Subcutaneous abdominal adipose tissue (tissue), 5 donors: Measurements from ENCODE around the gene ALOX15B.

Experiments
- H3K27ac ChIP-seq: one replicate; pipeline ENCODE4 v1.7.0; 2013; ENCODE audit warnings: low read depth, mild to moderate bottlenecking, inconsistent platforms, low read length, moderate library complexity
- H3K27me3 ChIP-seq, 5 donors: one replicate each; pipeline ENCODE4 v1.7.0; 2013; ENCODE audit warnings: low read length in 5 of 5, inconsistent platforms in 1 of 5; ENCODE audit not compliant: control insufficient read depth in 5 of 5, insufficient read depth in 4 of 5
- H3K36me3 ChIP-seq, 5 donors: one replicate each; pipeline ENCODE4 v1.7.0; 2013; ENCODE audit warnings: low read length in 5 of 5; ENCODE audit not compliant: control insufficient read depth in 5 of 5, insufficient read depth in 5 of 5
- H3K4me1 ChIP-seq, 5 donors: one replicate each; pipeline ENCODE4 v1.7.0; 2013; ENCODE audit warnings: low read length in 5 of 5, mild to moderate bottlenecking in 3 of 5, moderate library complexity in 1 of 5; ENCODE audit not compliant: control insufficient read depth in 5 of 5, insufficient read depth in 5 of 5
- H3K4me3 ChIP-seq, 5 donors: one replicate each; pipeline ENCODE4 v1.7.0; 2013; ENCODE audit warnings: low read length in 5 of 5, low read depth in 1 of 5
- H3K9ac ChIP-seq, 5 donors: one replicate each; pipeline ENCODE4 v1.7.0; 2013; ENCODE audit warnings: low read length in 5 of 5, mild to moderate bottlenecking in 4 of 5, moderate library complexity in 3 of 5
- H3K9me3 ChIP-seq, 5 donors: one replicate each; pipeline ENCODE4 v1.7.0; 2013; ENCODE audit warnings: low read length in 5 of 5; ENCODE audit not compliant: control insufficient read depth in 5 of 5
- donor health status: healthy.
- donor health status: healthy.
- donor health status: healthy.
- donor health status: healthy.
- donor health status: healthy.

Gene ALOX15B

GRCh38 chr17:8079291-8080207 is 40.7 kb downstream of the ALOX15B start:
- Histone ChIP-seq H3K9ac (peak overlapping the region in 4 of 5 donors; percentile 25 to 75 (median 48)), H3K4me3 (peak overlapping the region in 4 of 5 donors; percentile 51 to 68 (median 60)), H3K27me3 (peaks cover 33 to 63% (median 49%) of the 10 kb centered on the region in 5 donors), H3K27ac (no peak overlapping the region), H3K4me1 (peaks cover 0 to 16% (median 14%) of the 10 kb centered on the region in 5 donors), H3K36me3 (no peaks in the 10 kb centered on the region), H3K9me3 (no peaks in the 10 kb centered on the region)

GRCh38 chr17:8080208-8080798 is 41.4 kb downstream of the ALOX15B start:
- no peak overlapping the region for H3K27ac ChIP-seq
- peaks cover 0 to 16% (median 14%) of the 10 kb centered on the region in 5 donors for H3K4me1 ChIP-seq
- H3K4me3 ChIP-seq = peak overlapping the region in 3 of 5 donors; percentile 44 to 68 (median 57)
- H3K9me3 ChIP-seq = no peaks in the 10 kb centered on the region
- no peaks in the 10 kb centered on the region for H3K36me3 ChIP-seq
- peaks cover 28 to 60% (median 44%) of the 10 kb centered on the region in 5 donors for H3K27me3 ChIP-seq
- H3K9ac ChIP-seq = peak overlapping the region in 4 of 5 donors; percentile 25 to 75 (median 48)

- no peak overlapping the region for H3K9ac ChIP-seq
- H3K27ac ChIP-seq = no peak overlapping the region
Observed at GRCh38 chr17:8080799-8081219, 42.0 kb downstream of the ALOX15B start.

GRCh38 chr17:8081876-8082275 is 43.0 kb downstream of the ALOX15B start:
- no peak overlapping the region for H3K9ac ChIP-seq
- H3K27me3 ChIP-seq = peaks cover 19 to 56% (median 39%) of the 10 kb centered on the region in 5 donors
- no peak overlapping the region for H3K4me3 ChIP-seq
- no peaks in the 10 kb centered on the region for H3K9me3 ChIP-seq
- no peak overlapping the region for H3K27ac ChIP-seq
- peaks cover 0 to 16% (median 14%) of the 10 kb centered on the region in 5 donors for H3K4me1 ChIP-seq
- no peaks in the 10 kb centered on the region for H3K36me3 ChIP-seq

More at GRCh38 chr17:8080799-8081219, 42.0 kb downstream of the ALOX15B start:
- Histone ChIP-seq H3K4me1 (peaks cover 0 to 16% (median 14%) of the 10 kb centered on the region in 5 donors), H3K36me3 (no peaks in the 10 kb centered on the region), H3K9me3 (no peaks in the 10 kb centered on the region), H3K4me3 (no peak overlapping the region), H3K27me3 (peaks cover 23 to 61% (median 43%) of the 10 kb centered on the region in 5 donors)

GRCh38 chr17:8082292-8082691 is 43.4 kb downstream of the ALOX15B start:
- no peaks in the 10 kb centered on the region for H3K36me3 ChIP-seq
- peaks cover 0 to 16% (median 14%) of the 10 kb centered on the region in 5 donors for H3K4me1 ChIP-seq
- no peaks in the 10 kb centered on the region for H3K9me3 ChIP-seq
- peaks cover 18 to 56% (median 35%) of the 10 kb centered on the region in 5 donors for H3K27me3 ChIP-seq
- H3K27ac ChIP-seq = no peak overlapping the region
- no peak overlapping the region for H3K9ac ChIP-seq
- H3K4me3 ChIP-seq = no peak overlapping the region

GRCh38 chr17:8084250-8084649 is 45.4 kb downstream of the ALOX15B start:
- H3K9ac ChIP-seq = no peak overlapping the region
- H3K27me3 ChIP-seq = peaks cover 15 to 59% (median 26%) of the 10 kb centered on the region in 5 donors
- no peaks in the 10 kb centered on the region for H3K9me3 ChIP-seq
- H3K36me3 ChIP-seq = no peaks in the 10 kb centered on the region
- no peak overlapping the region for H3K4me3 ChIP-seq
- H3K4me1 ChIP-seq = peaks cover 0 to 14% (median 11%) of the 10 kb centered on the region in 5 donors
- no peak overlapping the region for H3K27ac ChIP-seq

GRCh38 chr17:8087075-8087951 is 48.5 kb downstream of the ALOX15B start, which contains the start of gene ALOX12B:
ALOX12B (minus strand) TSS chr17:8087716; CDS start chr17:8087442, 274 bp downstream.
- no peak within 1 kb of the TSS for H3K27ac ChIP-seq
- peaks cover 12 to 61% (median 34%) of the 10 kb centered on the region in 5 donors for H3K27me3 ChIP-seq
- H3K9ac ChIP-seq = no peak within 1 kb of the TSS
- H3K9me3 ChIP-seq = no peaks in the 10 kb centered on the region
- H3K4me1 ChIP-seq = no peaks in the 10 kb centered on the region
- no peak within 1 kb of the TSS for H3K4me3 ChIP-seq
- H3K36me3 ChIP-seq = no peaks in the 10 kb centered on the region

- Histone ChIP-seq H3K4me1 (no peaks in the 10 kb centered on the region), H3K27ac (no peak overlapping the region), H3K9ac (no peak overlapping the region), H3K9me3 (no peaks in the 10 kb centered on the region), H3K4me3 (no peak overlapping the region), H3K27me3 (peaks cover 8 to 66% (median 38%) of the 10 kb centered on the region in 5 donors), H3K36me3 (no peaks in the 10 kb centered on the region)
Observed at GRCh38 chr17:8087952-8088230, 49.0 kb downstream of the ALOX15B start.

- Histone ChIP-seq H3K4me1 (no peaks in the 10 kb centered on the region), H3K27me3 (peaks cover 4 to 59% (median 32%) of the 10 kb centered on the region in 5 donors), H3K4me3 (no peak overlapping the region), H3K36me3 (no peaks in the 10 kb centered on the region), H3K27ac (no peak overlapping the region), H3K9me3 (no peaks in the 10 kb centered on the region), H3K9ac (no peak overlapping the region)
Observed at GRCh38 chr17:8089728-8090127, 50.9 kb downstream of the ALOX15B start.
